AG10803 (cell line): ENCODE measurements around the gene EPB42.
A peak's percentile ranks its signal among the peaks of the same experiment; 100 is the strongest.
"Not testable (repeated sequence)": the region's sequence is repeated elsewhere in the genome, so short reads cannot be mapped to it uniquely, and the experiment has no call there.

Source experiments
- DNase-seq: peaks from one replicate; pipeline ENCODE4 v3.0.0; 2010; ENCODE audit warnings: low read depth
- H3K4me3 ChIP-seq: 2 replicates; pipeline ENCODE4 v1.5.1; 2011; ENCODE audit warnings: mild to moderate bottlenecking, low read length, control low read depth
- CTCF ChIP-seq: conservative IDR thresholded peaks from 2 replicates; pipeline ENCODE4 v1.5.1; 2011; ENCODE audit warnings: mild to moderate bottlenecking, low read length, control low read depth, inconsistent platforms

The EPB42 gene

GRCh38 chr15:43208052-43209002, 12.5 kb downstream of the EPB42 start:
- H3K4me3 ChIP-seq, result no peak overlapping the region
- TF ChIP-seq CTCF, result no peak
- DNase-seq, result no peak

GRCh38 chr15:43207024-43207423, 13.8 kb downstream of the EPB42 start:
- no peak for TF ChIP-seq CTCF
- H3K4me3 ChIP-seq, result no peak overlapping the region
- DNase-seq, result no peak

GRCh38 chr15:43206054-43206453, 14.8 kb downstream of the EPB42 start:
- no peak overlapping the region for H3K4me3 ChIP-seq
- TF ChIP-seq CTCF, result no peak
- no peak for DNase-seq

- H3K4me3 ChIP-seq, result no peak overlapping the region
- TF ChIP-seq CTCF, result peak; percentile 68
- peak; percentile 54 for DNase-seq
These were observed 16.6 kb downstream of the EPB42 start for GRCh38 chr15:43204016-43204901.

- no peak overlapping the region for H3K4me3 ChIP-seq
- DNase-seq, result no peak
- no peak for TF ChIP-seq CTCF
These were observed 20.8 kb downstream of the EPB42 start for GRCh38 chr15:43199945-43200488.

GRCh38 chr15:43198992-43199391, 21.8 kb downstream of the EPB42 start:
- no peak for TF ChIP-seq CTCF
- DNase-seq, result no peak
- H3K4me3 ChIP-seq, result no peak overlapping the region

- not testable (repeated sequence) for DNase-seq, H3K4me3 ChIP-seq
These were observed 22.3 kb downstream of the EPB42 start for GRCh38 chr15:43198556-43198955.

- not testable (repeated sequence) for H3K4me3 ChIP-seq, DNase-seq
These were observed 23.0 kb downstream of the EPB42 start for GRCh38 chr15:43197773-43198172.
